ENCODE measurements around the gene NSMCE1.
"Not testable (repeated sequence)": the region's sequence is repeated elsewhere in the genome, so short reads cannot be mapped to it uniquely, and the experiment has no call there.

Gene NSMCE1

DNA sequence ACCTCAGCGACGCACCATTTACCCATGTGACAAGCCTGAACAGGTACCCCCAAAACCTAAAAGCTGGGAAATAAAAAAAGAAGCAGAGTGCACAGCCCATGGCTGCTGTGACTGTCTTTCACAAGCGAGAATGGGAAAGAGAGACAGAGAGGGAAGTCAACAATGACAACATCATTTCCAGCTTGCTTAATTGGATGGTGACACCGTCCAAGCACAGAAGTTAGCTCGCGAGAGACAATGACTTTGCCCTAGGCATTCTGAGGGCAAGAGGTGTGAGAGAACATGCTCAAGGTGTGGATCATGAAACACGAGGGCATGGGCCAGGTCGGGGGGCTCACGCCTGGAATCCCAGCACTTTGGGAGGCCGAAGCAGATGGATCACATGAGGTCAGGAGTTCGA is 19.3 kb upstream of the NSMCE1 start:
- no peak overlapping the region for H3K4me3 ChIP-seq (ENCODE audit: low read depth, low read length)
- TF ChIP-seq, protein P1, sequence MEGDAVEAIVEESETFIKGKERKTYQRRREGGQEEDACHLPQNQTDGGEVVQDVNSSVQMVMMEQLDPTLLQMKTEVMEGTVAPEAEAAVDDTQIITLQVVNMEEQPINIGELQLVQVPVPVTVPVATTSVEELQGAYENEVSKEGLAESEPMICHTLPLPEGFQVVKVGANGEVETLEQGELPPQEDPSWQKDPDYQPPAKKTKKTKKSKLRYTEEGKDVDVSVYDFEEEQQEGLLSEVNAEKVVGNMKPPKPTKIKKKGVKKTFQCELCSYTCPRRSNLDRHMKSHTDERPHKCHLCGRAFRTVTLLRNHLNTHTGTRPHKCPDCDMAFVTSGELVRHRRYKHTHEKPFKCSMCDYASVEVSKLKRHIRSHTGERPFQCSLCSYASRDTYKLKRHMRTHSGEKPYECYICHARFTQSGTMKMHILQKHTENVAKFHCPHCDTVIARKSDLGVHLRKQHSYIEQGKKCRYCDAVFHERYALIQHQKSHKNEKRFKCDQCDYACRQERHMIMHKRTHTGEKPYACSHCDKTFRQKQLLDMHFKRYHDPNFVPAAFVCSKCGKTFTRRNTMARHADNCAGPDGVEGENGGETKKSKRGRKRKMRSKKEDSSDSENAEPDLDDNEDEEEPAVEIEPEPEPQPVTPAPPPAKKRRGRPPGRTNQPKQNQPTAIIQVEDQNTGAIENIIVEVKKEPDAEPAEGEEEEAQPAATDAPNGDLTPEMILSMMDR (IDR thresholded peaks at IDR 0.05; ENCODE audit: low read depth, low read length), result no peak

DNA sequence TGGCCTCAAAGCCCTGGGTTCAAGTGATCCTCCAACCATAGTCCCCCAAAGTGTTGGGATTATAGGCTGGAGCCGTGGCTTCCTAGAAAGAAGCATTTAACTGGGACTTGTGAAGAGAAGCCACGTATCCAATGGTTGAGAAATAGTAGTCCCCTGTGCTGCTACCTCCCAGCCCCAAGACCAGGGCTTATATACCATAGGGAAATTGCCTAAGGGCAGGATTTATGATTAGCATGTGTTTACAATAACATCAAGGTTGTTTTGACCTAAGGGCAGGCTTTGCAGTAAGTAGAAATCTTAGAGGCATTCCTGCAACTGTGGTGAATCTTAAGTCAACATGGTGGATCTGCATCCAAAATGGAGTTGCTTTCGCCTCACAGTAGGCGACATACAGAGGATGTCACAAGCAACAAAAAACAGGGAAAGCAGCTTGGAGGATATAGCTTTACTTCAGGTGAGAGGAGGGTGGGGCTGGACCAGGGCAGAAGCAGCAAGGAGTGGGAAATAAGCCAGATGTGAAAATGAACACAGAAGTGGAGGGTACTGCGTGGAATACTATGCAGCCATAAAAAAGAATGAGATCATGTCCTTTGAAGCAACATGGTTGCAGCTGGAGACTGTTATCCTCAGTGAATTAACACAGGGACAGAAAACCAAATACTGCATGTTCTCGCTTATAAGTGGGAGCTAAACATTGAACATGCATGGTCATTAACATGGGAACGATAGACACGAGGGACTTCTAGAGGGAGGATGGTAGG is 18.7 kb upstream of the NSMCE1 start:
- TF ChIP-seq, protein P1 (IDR thresholded peaks at IDR 0.05; ENCODE audit: low read depth, low read length), result no peak
- no peak overlapping the region for H3K4me3 ChIP-seq (ENCODE audit: low read depth, low read length)

DNA sequence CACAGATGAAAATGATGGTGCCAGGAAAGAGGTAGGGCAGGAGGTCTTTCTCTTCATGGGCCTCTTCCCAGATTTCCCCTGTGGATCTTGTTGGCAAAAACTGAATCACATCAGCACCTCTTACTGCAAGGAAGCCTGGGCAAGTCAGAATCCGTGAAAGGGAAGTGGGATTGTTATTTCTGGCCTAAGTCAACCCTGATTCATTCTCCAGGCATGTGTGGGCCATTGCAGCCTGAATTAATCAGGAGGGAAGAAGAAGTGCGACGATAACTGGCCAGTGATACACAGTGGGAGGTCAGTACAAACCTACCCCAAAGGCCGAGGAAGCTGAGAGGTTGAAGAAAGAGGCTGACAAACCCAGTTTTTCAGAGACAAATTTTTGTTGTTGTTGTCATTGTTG is 17.9 kb upstream of the NSMCE1 start:
- TF ChIP-seq, protein P1 (IDR thresholded peaks at IDR 0.05; ENCODE audit: low read depth, low read length), result no peak
- no peak overlapping the region for H3K4me3 ChIP-seq (ENCODE audit: low read depth, low read length)

DNA sequence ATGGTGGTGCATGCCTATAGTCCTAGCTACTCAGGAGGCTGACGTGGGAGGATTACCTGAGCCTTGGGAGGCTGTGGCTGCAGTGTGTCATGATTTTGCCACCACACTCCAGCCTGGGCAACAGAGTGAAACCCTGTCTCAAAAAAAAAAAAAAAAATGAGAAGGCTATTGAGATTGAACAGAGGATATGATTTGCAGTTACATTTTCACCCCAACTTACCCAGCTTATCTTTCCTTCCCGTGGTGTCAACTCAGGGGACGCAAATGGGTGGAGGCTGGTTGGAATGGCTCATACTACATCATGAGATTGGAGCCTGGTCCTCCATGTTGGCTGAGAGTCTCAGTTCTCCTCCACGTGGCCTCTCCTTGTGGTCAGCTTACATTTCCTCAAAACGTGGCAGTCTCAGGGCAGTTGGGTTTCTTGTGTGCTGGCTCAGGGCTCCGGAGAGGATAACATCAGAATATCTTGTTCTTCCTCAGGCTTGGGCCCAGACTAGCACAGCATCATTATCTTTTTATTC is 17.2 kb upstream of the NSMCE1 start:
- TF ChIP-seq, protein P1 (IDR thresholded peaks at IDR 0.05; ENCODE audit: low read depth, low read length), result no peak
- no peak overlapping the region for H3K4me3 ChIP-seq (ENCODE audit: low read depth, low read length)

DNA sequence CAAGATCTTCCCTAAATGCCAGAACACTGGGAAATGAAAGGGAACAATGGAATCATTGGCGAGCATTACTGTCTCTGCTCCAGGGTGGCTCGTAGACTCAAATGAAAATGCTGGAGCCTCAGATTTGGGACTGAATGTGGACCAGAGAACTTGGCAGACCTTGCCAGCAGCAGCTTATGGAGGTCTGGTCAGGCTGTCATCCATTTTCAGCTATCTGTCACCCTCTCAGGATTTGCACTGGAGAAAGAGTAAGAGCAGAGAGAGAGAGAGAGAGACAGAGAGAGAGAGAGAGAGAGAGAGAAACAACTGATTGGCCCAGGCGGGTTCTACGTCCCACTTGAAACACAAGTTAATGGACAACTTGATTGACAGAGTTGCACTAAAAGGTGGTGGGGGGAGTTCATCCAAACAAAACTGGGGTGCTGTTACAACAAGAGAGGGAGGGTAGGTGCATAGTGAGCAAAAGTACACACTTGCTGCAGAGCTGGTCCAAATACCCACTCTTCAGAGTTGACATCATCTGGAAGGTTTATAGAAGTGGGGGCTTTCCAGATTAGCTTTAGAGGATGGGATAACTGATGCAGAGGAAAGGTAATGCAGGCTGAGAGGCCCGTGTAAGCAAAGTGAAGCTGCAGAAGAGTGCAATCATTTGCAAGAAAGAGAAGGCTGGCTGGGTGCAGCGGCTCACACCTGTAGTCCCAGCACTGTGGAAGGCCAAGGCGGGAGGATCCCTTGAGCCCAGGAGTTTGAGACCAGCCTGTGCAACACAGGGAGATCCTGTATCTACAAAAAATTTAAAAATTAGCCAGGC is 16.5 kb upstream of the NSMCE1 start:
- no peak overlapping the region for H3K4me3 ChIP-seq (ENCODE audit: low read depth, low read length)
- TF ChIP-seq, protein P1 (IDR thresholded peaks at IDR 0.05; ENCODE audit: low read depth, low read length), result no peak

DNA sequence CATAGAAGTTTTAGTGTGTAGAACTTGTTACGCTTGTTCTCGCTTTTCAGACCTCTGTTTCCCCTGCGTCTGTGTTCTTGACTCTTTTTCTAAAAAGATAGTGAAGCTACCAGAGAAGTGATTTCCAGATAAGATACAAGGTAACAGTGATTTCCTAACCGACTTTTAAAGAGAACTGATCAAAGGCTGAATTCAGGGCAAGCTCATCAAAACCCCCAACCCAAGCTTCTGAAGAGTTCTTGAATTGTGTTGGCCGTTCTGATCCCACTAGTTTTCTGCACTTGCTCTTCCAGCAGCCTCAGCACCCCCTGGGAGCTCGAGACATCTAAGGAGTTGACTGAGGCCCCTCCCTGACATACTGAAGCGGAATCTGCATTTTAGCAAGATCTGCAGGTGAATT is 12.7 kb upstream of the NSMCE1 start:
- TF ChIP-seq, protein P1 (IDR thresholded peaks at IDR 0.05; ENCODE audit: low read depth, low read length), result no peak
- H3K4me3 ChIP-seq (ENCODE audit: low read depth, low read length), result no peak overlapping the region

DNA sequence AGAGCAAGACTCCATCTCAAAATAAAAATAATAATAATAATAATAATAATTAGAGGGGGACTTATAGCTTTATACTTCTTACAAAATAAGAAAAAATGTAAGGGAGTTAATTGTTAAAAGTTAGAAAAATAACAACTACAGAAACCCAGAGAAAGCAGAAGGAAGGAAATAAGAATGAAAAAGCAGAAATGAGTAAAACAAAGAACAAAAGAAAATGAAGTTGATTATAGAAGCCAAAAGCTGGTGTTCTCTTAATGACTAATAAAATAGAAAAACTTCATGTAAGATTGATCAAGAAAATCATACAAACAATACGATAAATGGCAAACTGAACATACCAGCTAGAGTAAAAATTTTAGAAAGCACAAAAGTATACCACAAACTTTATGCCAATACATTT is 6.8 kb upstream of the NSMCE1 start:
- TF ChIP-seq, protein P1 (IDR thresholded peaks at IDR 0.05; ENCODE audit: low read depth, low read length), result no peak
- H3K4me3 ChIP-seq (ENCODE audit: low read depth, low read length), result no peak overlapping the region

DNA sequence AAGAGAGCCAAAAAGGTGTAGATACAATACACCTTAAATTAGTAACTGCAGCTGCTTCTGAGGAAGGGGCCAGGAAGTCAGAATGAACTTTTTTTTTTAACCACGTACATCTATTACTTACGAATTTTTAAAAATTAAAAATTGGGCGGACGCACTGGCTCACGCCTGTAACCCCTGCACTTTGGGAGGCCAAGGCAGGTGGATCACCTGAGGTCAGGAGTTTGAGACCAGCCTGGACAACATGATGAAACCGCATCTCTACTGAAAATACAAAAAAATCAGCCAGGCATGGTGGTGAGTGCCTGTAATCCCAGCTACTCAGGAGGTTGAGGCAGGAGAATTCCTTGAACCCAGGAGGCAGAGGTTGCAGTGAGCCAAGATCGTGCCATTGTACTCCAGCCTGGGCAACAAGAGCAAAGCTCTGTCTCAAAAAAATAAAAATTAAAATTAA is 5.9 kb upstream of the NSMCE1 start:
- H3K4me3 ChIP-seq (ENCODE audit: low read depth, low read length), result not testable (repeated sequence)

Data from WI38 (cell line).